Upper lobe of left lung (tissue), 6 donors: Measurements from ENCODE around the gene IL1RAP. TPM values are rescaled to one million over a fixed set of nuclear protein-coding genes. Genes with fewer than 3 reads are reported as not detected.

ENCODE experiments used
- ATAC-seq, 2 donors: fragments of 200-7000 bp; cut with Tn5 transposase; one replicate each; pipeline ENCODE4 v1.9.1; 2022; ENCODE audit warnings: mild to moderate bottlenecking in 2 of 2, moderate library complexity in 2 of 2; ENCODE audit not compliant: low FRiP score in 2 of 2
- DNase-seq, 2 donors: peaks; one replicate each; pipeline ENCODE4 v3.0.0-alpha.2; 2019 to 2020
- H3K27ac ChIP-seq, 4 donors: fragments of 200-600 bp; sonication (generic); one replicate each; pipeline ENCODE4 v1.5.1; 2016 to 2019
- H3K27me3 ChIP-seq, 4 donors: fragments of 200-600 bp; sonication (generic); one replicate each; pipeline ENCODE4 v1.5.1; 2017 to 2019
- H3K36me3 ChIP-seq, 4 donors: fragments of 200-600 bp; sonication (generic); one replicate each; pipeline ENCODE4 v1.5.1; 2016 to 2019
- H3K4me1 ChIP-seq, 4 donors: fragments of 200-600 bp; sonication (generic); one replicate each; pipeline ENCODE4 v1.5.1; 2018 to 2019
- H3K4me3 ChIP-seq, 4 donors: fragments of 200-600 bp; sonication (generic); one replicate each; pipeline ENCODE4 v1.5.1; 2017 to 2019; ENCODE audit warnings: mild to moderate bottlenecking in 2 of 4, moderate library complexity in 1 of 4
- H3K9me3 ChIP-seq, 4 donors: fragments of 200-600 bp; sonication (generic); one replicate each; pipeline ENCODE4 v1.5.1; 2018 to 2019
- EP300 ChIP-seq, 4 donors: sonication (generic); formaldehyde crosslinking; IDR thresholded peaks; one replicate each; pipeline ENCODE4 v1.5.1; 2017; ENCODE audit warnings: antibody characterized with exemption in 4 of 4, control low read depth in 2 of 4
- POLR2A ChIP-seq, 4 donors: fragments of 450-650 bp; IDR thresholded peaks; one replicate each; pipeline ENCODE4 v1.5.1; 2016 to 2017; ENCODE audit warnings: antibody characterized with exemption in 4 of 4, mild to moderate bottlenecking in 2 of 4
- POLR2AphosphoS5 ChIP-seq, 2 donors: sonication (generic); formaldehyde crosslinking; IDR thresholded peaks; one replicate each; pipeline ENCODE4 v1.5.1; 2017; ENCODE audit warnings: antibody characterized with exemption in 2 of 2
- WGBS, 2 donors: methylation state at CpG; one replicate each; pipeline ENCODE4 v1.1.5; 2017 to 2018; 5-methylcytosine and 5-hydroxymethylcytosine counted together
- total RNA-seq, 6 donors: library from RNA; depleted of rRNA in 4 of 6; stranded (reverse); fragments of >200 nt in 4 of 6; gene quantifications; one replicate each; pipeline versions ENCODE4 v1.1.0 to v1.2.1, GENCODE V29; 2016 to 2021
- TF ChIP-seq, protein P1 (sequence below), 6 experiments: fragments of 450-650 bp in 4 of 6; fragments of 200-600 bp in 2 of 6; sonication (generic) in 2 of 6; IDR thresholded peaks; one replicate each; pipeline ENCODE4 v1.5.1; 2016 to 2019; ENCODE audit warnings: antibody characterized with exemption in 6 of 6
- donor health status: DM: no; HTN: no; CAD: no; lungs with moderate emphysema.
- donor health status: DM: no; HTN: yes; CAD: no; lungs with severe emphysema.

The IL1RAP gene
- total RNA-seq, 6 donors from 2014 or later: 6.3 to 29.8 (median 22.7) TPM

DNA sequence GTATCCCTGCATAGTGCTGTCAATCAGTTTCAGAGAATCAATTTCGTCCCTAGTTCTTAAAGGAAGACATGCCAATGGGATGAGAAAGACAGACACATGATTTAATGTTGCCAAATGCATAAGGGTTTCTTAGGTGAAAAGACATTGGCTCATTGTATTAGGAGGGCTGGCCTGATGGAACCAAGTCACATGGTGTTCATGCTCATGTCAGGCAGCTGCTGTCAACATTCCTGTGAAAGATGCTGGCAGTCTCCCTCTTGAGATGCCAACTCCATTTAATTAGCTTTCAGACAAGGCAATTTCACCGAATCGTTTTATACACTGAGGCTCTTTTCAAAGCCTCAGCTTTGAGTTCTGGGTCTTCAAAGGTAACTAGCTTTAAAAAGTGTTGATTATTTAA, 16.1 kb upstream of the IL1RAP start:
- no peak for ATAC-seq
- TF ChIP-seq EP300 (IDR thresholded peaks at IDR 0.05): no peak
- no peak for TF ChIP-seq POLR2A (IDR thresholded peaks at IDR 0.05)
- TF ChIP-seq POLR2AphosphoS5 (IDR thresholded peaks at IDR 0.05): no peak
- TF ChIP-seq, protein P1, sequence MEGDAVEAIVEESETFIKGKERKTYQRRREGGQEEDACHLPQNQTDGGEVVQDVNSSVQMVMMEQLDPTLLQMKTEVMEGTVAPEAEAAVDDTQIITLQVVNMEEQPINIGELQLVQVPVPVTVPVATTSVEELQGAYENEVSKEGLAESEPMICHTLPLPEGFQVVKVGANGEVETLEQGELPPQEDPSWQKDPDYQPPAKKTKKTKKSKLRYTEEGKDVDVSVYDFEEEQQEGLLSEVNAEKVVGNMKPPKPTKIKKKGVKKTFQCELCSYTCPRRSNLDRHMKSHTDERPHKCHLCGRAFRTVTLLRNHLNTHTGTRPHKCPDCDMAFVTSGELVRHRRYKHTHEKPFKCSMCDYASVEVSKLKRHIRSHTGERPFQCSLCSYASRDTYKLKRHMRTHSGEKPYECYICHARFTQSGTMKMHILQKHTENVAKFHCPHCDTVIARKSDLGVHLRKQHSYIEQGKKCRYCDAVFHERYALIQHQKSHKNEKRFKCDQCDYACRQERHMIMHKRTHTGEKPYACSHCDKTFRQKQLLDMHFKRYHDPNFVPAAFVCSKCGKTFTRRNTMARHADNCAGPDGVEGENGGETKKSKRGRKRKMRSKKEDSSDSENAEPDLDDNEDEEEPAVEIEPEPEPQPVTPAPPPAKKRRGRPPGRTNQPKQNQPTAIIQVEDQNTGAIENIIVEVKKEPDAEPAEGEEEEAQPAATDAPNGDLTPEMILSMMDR (IDR thresholded peaks at IDR 0.05): no peak
- WGBS, 2 donors: 84 to 88% methylated on average over 3 of the region's 3 CpGs

DNA sequence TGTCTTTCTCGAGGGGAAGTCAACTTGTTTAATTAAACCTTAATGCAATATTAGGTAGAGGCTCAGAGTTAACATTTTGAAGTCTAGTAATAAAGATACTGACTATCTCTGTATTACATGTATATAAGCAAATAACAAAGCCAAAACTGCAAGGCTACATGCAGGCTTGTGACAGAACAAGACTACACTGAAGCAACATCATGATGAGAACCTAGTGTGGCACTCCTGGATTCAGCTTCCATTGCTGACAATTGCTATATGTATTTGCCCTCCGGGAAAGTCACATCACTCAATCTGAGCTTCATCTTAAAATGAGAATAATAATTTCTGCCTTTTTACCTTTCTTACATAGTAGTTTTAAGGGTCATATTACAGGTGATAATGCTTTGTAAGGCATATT, 15.6 kb upstream of the IL1RAP start:
- Histone ChIP-seq H3K36me3 (no peaks in the 10 kb centered on the region), H3K27ac (no peak overlapping the region)
- TF ChIP-seq POLR2A (IDR thresholded peaks at IDR 0.05): no peak
- no peak for TF ChIP-seq EP300 (IDR thresholded peaks at IDR 0.05)
- TF ChIP-seq POLR2AphosphoS5 (IDR thresholded peaks at IDR 0.05): no peak
- TF ChIP-seq, protein P1 (IDR thresholded peaks at IDR 0.05): no peak

More for the DNA sequence above, 16.1 kb upstream of the IL1RAP start:
- DNase-seq: no peak
- no peaks in the 10 kb centered on the region for H3K27me3 ChIP-seq
- no peaks in the 10 kb centered on the region for H3K9me3 ChIP-seq
- H3K4me1 ChIP-seq: no peaks in the 10 kb centered on the region
- H3K27ac ChIP-seq: no peak overlapping the region
- no peaks in the 10 kb centered on the region for H3K36me3 ChIP-seq
- H3K4me3 ChIP-seq: no peak overlapping the region

DNA sequence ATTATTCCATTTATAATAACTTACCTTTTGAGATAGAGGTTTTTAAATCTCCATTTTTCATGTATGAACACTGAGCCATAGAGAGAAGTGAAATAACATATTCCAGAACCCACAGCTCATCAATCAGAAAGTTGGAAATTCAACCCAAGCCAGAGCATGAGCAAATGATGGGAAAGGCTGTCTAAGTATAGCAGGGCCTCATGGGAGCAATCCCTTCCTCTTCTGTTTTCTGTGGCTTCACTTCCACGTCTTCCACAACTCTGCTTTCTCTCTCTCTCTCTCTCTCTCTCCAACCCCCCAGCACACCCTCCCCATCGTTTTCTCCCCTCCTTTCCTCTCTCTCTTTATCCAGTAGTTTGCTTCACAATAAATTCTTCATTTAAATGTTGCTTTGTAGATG, 14.8 kb upstream of the IL1RAP start:
- Histone ChIP-seq H3K4me3 (no peak overlapping the region), H3K27me3 (no peaks in the 10 kb centered on the region), H3K27ac (no peak overlapping the region), H3K36me3 (no peaks in the 10 kb centered on the region), H3K4me1 (no peaks in the 10 kb centered on the region), H3K9me3 (no peaks in the 10 kb centered on the region)
- no peak for ATAC-seq
- TF ChIP-seq, protein P1 (IDR thresholded peaks at IDR 0.05): no peak
- no peak for DNase-seq
- WGBS, 2 donors: 40 to 41% methylated on average over 2 of the region's 2 CpGs

More for the DNA sequence above, 15.6 kb upstream of the IL1RAP start:
- WGBS, 2 donors: 78 to 89% methylated on average over 2 of the region's 2 CpGs
- Histone ChIP-seq H3K4me3 (no peak overlapping the region), H3K4me1 (no peaks in the 10 kb centered on the region), H3K27me3 (no peaks in the 10 kb centered on the region), H3K9me3 (no peaks in the 10 kb centered on the region)
- ATAC-seq (no peak), DNase-seq (no peak)

DNA sequence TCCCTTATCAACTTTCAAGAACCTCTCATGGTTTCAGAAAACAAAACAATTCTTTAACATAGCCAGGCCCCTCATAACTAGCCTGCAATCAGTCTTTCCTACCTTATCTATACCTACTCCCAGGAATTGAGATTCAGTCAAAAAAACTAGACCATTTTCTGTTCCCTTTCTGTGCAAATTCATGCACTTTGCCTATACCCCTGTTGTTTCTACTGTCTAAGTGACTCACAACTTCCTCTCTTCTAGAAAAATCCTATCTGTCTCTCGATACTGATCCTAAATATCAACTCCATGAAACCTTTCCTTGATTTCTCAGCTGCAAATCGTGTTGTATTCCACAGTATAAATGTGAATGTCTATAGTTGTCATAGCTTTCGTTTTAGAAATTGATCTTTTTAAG, 10.9 kb upstream of the IL1RAP start:
- peaks cover 0 to 10% (median 2%) of the 10 kb centered on the region in 4 donors for H3K4me1 ChIP-seq
- no peaks in the 10 kb centered on the region for H3K36me3 ChIP-seq
- H3K9me3 ChIP-seq: no peaks in the 10 kb centered on the region
- DNase-seq (no peak), ATAC-seq (no peak)
- no peaks in the 10 kb centered on the region for H3K27me3 ChIP-seq
- 73 to 82% methylated on average over 3 of the region's 3 CpGs for WGBS, 2 donors
- H3K27ac ChIP-seq: no peak overlapping the region
- TF ChIP-seq POLR2AphosphoS5 (IDR thresholded peaks at IDR 0.05) (no peak), EP300 (IDR thresholded peaks at IDR 0.05) (no peak), POLR2A (IDR thresholded peaks at IDR 0.05) (no peak)
- TF ChIP-seq, protein P1 (IDR thresholded peaks at IDR 0.05): no peak
- no peak overlapping the region for H3K4me3 ChIP-seq

DNA sequence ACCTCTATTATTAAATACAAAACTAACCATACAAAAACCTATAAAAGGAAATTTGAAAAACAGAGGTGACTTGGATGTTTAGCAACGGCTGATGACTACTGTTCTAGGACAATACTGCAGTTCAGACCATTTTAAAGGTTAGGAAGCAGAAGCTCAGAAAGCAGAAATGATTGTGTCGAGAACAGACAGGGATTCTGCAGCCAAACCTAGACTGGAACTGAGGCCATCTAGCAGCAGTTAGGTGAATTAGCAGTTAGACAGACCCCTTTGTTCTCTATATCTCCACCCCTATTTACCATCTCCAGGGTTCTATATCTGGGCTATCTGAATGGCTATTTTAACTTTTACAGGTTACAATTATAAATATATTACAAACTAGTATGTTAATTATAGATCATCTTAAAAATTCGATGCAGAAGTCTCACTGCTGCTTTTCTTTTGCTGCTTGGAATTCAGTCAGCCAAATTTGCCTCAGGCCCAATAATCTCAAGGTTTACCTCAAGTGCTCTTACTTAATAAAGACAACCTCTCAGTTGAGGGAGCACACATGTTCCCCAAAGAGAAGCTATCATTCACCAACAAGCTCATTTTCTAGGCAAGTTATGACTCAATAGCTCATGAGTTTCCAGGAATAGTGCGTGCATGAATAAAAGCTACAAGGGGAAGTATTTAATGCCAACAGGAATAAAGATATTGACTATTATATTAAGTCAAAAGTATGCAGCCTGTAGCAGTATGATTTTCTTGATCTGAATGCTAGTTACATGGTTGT, 9.3 kb upstream of the IL1RAP start:
- TF ChIP-seq EP300 (IDR thresholded peaks at IDR 0.05) (peak in 1 of 4 donors; percentile 42), POLR2A (IDR thresholded peaks at IDR 0.05) (no peak), POLR2AphosphoS5 (IDR thresholded peaks at IDR 0.05) (no peak)
- TF ChIP-seq, protein P1 (IDR thresholded peaks at IDR 0.05): no peak
- peaks cover 0 to 10% (median 2%) of the 10 kb centered on the region in 4 donors for H3K4me1 ChIP-seq
- peak in 1 of 2 donors; percentile 53 for ATAC-seq
- H3K36me3 ChIP-seq: no peaks in the 10 kb centered on the region
- whole genome bisulfite sequencing, 2 donors: 41 to 42% methylated on average over 4 of the region's 4 CpGs
- DNase-seq: no peak
- no peak overlapping the region for H3K27ac ChIP-seq
- H3K9me3 ChIP-seq: no peaks in the 10 kb centered on the region
- H3K27me3 ChIP-seq: no peaks in the 10 kb centered on the region
- H3K4me3 ChIP-seq: no peak overlapping the region
